Fibroblast of villous mesenchyme (primary cell): ENCODE results near the gene RHBDF1. TPM values are rescaled to one million over a fixed set of nuclear protein-coding genes. Genes with fewer than 3 reads are reported as not detected.
A peak's percentile ranks its signal among the peaks of the same experiment; 100 is the strongest.

Source experiments
- DNase-seq: peaks from one replicate; pipeline ENCODE4 v3.0.0-alpha.2; 2010; ENCODE audit warnings: low read depth
- H3K4me3 ChIP-seq: 2 replicates; pipeline ENCODE4 v1.5.1; 2011; ENCODE audit warnings: low read depth, mild to moderate bottlenecking, low read length
- CTCF ChIP-seq: IDR thresholded peaks from 2 replicates; pipeline ENCODE4 v1.5.1; 2012; ENCODE audit warnings: low read depth, mild to moderate bottlenecking, low read length; ENCODE audit not compliant: insufficient read depth
- total RNA-seq: library from RNA; depleted of rRNA; stranded (reverse); fragments of >200 nt; gene quantifications from 2 replicates; pipeline ENCODE4 v1.2.3, GENCODE V29; 2012

Gene RHBDF1
- 32.8 and 37.4 TPM in 2 replicates for total RNA-seq

GRCh38 chr16:72561-73548 lies at the start of gene RHBDF1:
TSS of gene RHBDF1 (minus strand) at chr16:72631. CDS start at chr16:65015, 7,616 bp downstream.
- TF ChIP-seq CTCF = no peak
- peak within 1 kb of the TSS; percentile 84 for H3K4me3 ChIP-seq
- peak; percentile 62 for DNase-seq

GRCh38 chr16:120756-121155 lies 48.3 kb upstream of the RHBDF1 start:
- no peak for DNase-seq
- no peak for TF ChIP-seq CTCF
- no peak overlapping the region for H3K4me3 ChIP-seq

- DNase-seq = no peak
- H3K4me3 ChIP-seq = no peak overlapping the region
- TF ChIP-seq CTCF = no peak
Observed at GRCh38 chr16:119835-120491, 47.5 kb upstream of the RHBDF1 start.

GRCh38 chr16:119295-119694 lies 46.9 kb upstream of the RHBDF1 start:
- no peak overlapping the region for H3K4me3 ChIP-seq
- DNase-seq = no peak
- TF ChIP-seq CTCF = no peak

- DNase-seq = no peak
- no peak overlapping the region for H3K4me3 ChIP-seq
- no peak for TF ChIP-seq CTCF
Observed at GRCh38 chr16:118857-119256, 46.4 kb upstream of the RHBDF1 start.

- no peak overlapping the region for H3K4me3 ChIP-seq
- DNase-seq = peak; percentile 55
- peak; percentile 83 for TF ChIP-seq CTCF
Observed at GRCh38 chr16:117379-118365, 45.2 kb upstream of the RHBDF1 start.
